ENCODE data around the gene ZNF276. TPM values are rescaled to one million over a fixed set of nuclear protein-coding genes. Genes with fewer than 3 reads are reported as not detected.
"Not testable (repeated sequence)": the region's sequence is repeated elsewhere in the genome, so short reads cannot be mapped to it uniquely, and the experiment has no call there.

Gene ZNF276
- total RNA-seq, 1 donor from 2014 or later = 28.0 TPM

- no peak for TF ChIP-seq CTCF (conservative IDR thresholded peaks at IDR 0.05)
- Mint-ChIP-seq H3K4me3 (no peak overlapping the region), H3K9me3 (no peaks in the 10 kb centered on the region), H3K27me3 (no peaks in the 10 kb centered on the region), H3K4me1 (ENCODE audit: unreplicated experiment) (no peaks in the 10 kb centered on the region), H3K27ac (no peak overlapping the region), H3K36me3 (peaks cover 4% of the 10 kb centered on the region)
- DNase-seq (ENCODE audit: extremely low spot score, unreplicated experiment) = no peak
Measured at GRCh38 chr16:89775223-89775622, 53.9 kb downstream of the ZNF276 start.

GRCh38 chr16:89778211-89778610 lies 56.9 kb downstream of the ZNF276 start:
- not testable (repeated sequence) for H3K36me3 Mint-ChIP-seq; DNase-seq (ENCODE audit: extremely low spot score, unreplicated experiment); H3K27me3 Mint-ChIP-seq; H3K27ac Mint-ChIP-seq; H3K4me3 Mint-ChIP-seq; H3K9me3 Mint-ChIP-seq; H3K4me1 Mint-ChIP-seq (ENCODE audit: unreplicated experiment)

GRCh38 chr16:89779231-89779908 lies 58.0 kb downstream of the ZNF276 start:
- Mint-ChIP-seq H3K36me3 (peaks cover 10% of the 10 kb centered on the region), H3K27ac (no peak overlapping the region)
- no peak for TF ChIP-seq CTCF (conservative IDR thresholded peaks at IDR 0.05)

GRCh38 chr16:89779909-89780305 lies 58.6 kb downstream of the ZNF276 start:
- Mint-ChIP-seq H3K4me3 (no peak overlapping the region), H3K9me3 (no peaks in the 10 kb centered on the region), H3K36me3 (peaks cover 14% of the 10 kb centered on the region), H3K27me3 (no peaks in the 10 kb centered on the region), H3K27ac (no peak overlapping the region), H3K4me1 (ENCODE audit: unreplicated experiment) (no peaks in the 10 kb centered on the region)
- TF ChIP-seq CTCF (conservative IDR thresholded peaks at IDR 0.05) = no peak
- no peak for DNase-seq (ENCODE audit: extremely low spot score, unreplicated experiment)

More at GRCh38 chr16:89779231-89779908, 58.0 kb downstream of the ZNF276 start:
- Mint-ChIP-seq H3K4me1 (ENCODE audit: unreplicated experiment) (no peaks in the 10 kb centered on the region), H3K27me3 (no peaks in the 10 kb centered on the region), H3K9me3 (no peaks in the 10 kb centered on the region), H3K4me3 (no peak overlapping the region)
- DNase-seq (ENCODE audit: extremely low spot score, unreplicated experiment) = no peak

GRCh38 chr16:89782489-89782888 lies 61.2 kb downstream of the ZNF276 start:
- H3K27ac Mint-ChIP-seq = no peak overlapping the region
- H3K27me3 Mint-ChIP-seq = no peaks in the 10 kb centered on the region
- no peaks in the 10 kb centered on the region for H3K9me3 Mint-ChIP-seq
- H3K4me3 Mint-ChIP-seq = no peak overlapping the region
- no peak for TF ChIP-seq CTCF (conservative IDR thresholded peaks at IDR 0.05)
- no peak for DNase-seq (ENCODE audit: extremely low spot score, unreplicated experiment)
- no peaks in the 10 kb centered on the region for H3K4me1 Mint-ChIP-seq (ENCODE audit: unreplicated experiment)
- H3K36me3 Mint-ChIP-seq = peaks cover 17% of the 10 kb centered on the region

GRCh38 chr16:89783952-89784351 lies 62.6 kb downstream of the ZNF276 start:
- H3K4me1 Mint-ChIP-seq (ENCODE audit: unreplicated experiment); H3K9me3 Mint-ChIP-seq; H3K27ac Mint-ChIP-seq; DNase-seq (ENCODE audit: extremely low spot score, unreplicated experiment); H3K4me3 Mint-ChIP-seq; H3K27me3 Mint-ChIP-seq: not testable (repeated sequence)
- H3K36me3 Mint-ChIP-seq = peaks cover 17% of the 10 kb centered on the region

- TF ChIP-seq CTCF (conservative IDR thresholded peaks at IDR 0.05) = no peak
- DNase-seq (ENCODE audit: extremely low spot score, unreplicated experiment) = no peak
- Mint-ChIP-seq H3K4me1 (ENCODE audit: unreplicated experiment) (no peaks in the 10 kb centered on the region), H3K9me3 (no peaks in the 10 kb centered on the region), H3K27ac (peak overlapping the region; percentile 37), H3K4me3 (no peak overlapping the region), H3K27me3 (no peaks in the 10 kb centered on the region), H3K36me3 (peaks cover 17% of the 10 kb centered on the region)
Measured at GRCh38 chr16:89784406-89784805, 63.1 kb downstream of the ZNF276 start.

Measured in type B pancreatic cell (in vitro differentiated cells).